Activated gamma-delta T cell treated with anti-CD3 and anti-CD28 coated beads, Interleukin-2, amount 50 U/mL, for 16 hours (primary cell): Measurements from ENCODE around the gene CCL8.

Experiments used
- DNase-seq: peaks from one replicate; pipeline ENCODE4 v3.0.0-alpha.2; 2020; ENCODE audit warnings: low read depth

CCL8 gene

DNA sequence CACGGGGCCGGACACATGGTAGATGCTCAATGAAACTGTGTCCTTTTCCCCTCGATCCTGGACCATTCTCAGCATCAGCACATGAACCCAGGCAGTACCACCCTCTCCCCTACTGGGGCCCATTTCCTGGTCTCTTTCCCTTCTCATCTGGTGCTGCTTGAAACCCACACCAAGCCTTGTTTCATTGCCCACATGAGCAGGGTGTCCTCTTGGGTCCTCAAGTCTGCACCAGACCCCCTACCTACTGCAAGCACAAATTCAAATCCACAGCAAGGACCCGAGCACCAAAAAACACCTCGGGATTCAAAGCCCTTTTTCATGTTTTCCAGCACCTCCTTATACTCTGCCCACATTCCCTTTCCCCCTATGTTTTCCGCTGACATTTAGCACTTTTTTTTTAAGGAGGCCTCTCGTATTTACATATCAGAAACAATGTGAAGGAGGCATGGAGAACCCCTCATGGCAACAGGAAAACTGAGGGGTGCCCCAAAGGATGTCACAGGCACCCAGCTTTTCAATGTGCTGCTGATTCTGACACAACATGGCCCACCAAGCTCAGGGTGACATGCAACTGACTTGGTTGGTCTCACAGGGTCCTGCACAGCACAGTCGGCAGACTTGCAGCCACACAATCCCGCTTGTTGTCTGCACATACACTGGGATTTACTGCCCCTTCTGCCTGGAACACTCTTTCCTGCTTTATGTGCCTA is 48.4 kb downstream of the CCL8 start:
- no peak for DNase-seq

DNA sequence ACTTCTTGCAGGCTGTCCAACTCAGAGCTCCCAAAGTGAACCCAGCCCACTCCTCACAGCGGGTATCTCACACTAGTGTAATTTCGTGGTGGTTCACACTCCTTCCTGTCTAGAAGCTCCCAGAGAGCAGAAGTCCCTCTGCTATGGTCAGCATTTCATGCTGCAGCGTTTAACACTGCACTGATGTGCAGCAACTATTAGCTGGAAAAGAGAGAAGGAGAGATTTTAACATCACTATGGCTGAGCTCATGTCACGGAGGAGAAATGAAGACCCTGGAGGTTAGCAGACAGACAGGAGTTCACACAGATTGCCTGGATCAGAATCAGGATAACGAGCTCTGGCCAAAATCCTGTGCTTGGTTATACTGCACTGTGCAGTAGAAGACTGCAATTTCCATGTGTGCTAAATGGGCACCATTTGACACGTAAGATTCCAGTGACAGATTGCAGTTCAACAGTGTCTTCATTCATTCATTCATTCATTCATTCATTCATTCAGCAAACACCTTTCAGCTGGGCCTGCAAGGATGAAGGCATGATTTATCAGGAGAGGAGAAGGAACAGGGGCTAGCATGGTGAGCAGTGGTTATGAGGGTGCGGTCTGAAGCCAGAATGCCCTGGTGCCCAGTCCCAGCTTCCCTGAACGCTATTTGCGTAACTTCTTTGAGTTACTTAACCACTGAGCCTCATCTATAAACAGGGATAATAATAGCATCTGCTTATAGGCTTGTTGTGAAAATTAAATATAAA is 49.1 kb downstream of the CCL8 start:
- DNase-seq: no peak

DNA sequence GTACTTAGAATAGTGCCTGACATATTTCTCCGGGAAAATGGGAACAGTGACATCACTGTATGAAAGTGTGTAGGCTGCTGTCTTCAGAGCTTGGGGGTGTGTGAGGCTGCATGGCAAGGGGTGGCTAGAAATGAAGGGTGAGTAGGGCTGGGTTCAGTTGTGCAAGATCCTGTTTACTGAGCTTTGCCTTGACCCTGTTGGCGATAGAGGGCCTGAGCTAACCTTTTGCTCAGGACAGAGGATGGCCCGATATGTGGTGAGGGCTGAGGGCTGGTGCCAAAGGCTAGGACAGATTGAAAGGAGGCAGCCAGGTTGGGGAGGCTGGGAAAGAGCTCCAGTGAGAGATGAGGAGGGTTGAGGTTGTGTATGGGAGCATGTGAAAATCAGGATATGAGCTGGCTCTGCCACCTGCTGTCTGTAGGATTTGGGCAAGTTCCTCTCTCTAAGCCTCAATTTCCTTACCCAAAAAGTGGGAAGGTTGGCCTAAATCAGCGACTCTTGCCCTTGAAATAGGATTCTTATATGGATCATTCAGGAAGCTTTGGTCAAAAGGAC is 49.8 kb downstream of the CCL8 start:
- no peak for DNase-seq

DNA sequence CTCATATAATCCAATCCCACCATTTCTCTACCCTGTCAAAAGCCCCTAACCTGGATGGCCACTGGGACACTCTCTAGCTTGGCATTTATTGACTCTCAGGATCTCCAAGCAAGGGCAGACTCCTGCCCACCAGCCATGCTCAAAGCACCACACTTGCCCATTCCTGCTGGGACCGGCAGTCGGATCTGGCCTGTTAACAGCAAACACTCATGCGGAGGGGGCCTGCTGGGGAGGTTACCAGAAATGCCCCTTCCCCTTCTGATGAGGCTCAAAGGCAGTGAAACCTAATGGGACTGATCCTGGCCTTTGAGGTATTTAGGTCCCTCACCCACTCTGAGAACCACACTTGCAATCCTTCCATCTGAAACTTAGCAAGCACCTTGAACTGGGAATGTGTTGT is 50.3 kb downstream of the CCL8 start:
- DNase-seq: no peak

DNA sequence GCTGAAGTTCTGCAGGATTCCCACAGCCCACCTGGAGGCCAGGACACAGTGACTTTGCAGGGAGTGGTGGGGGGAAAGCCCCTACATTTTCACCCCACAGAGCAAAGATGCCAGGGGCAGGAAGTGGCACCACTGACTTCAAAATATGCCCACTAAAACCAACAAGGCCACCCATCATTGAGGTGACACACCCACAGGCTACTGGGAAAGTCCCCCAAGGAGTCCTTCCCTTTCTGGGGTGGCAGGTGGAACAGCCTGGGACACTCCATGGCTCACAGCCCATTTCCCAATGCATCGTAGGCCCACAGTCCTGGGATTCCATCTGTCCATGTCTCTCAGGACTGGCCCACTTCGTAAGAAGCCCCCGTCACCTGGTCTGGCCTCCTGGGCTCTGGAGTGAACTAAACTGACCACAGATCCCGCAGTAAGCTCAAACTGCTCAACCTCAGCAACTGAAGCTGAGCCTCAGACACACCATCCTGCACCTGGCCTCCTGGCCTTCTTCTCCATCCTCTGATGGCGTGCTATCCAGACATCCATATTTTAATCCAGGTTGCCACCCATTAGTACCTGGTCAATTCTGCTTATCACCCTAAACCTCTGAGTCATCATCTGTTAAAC is 51.3 kb downstream of the CCL8 start:
- DNase-seq: no peak

DNA sequence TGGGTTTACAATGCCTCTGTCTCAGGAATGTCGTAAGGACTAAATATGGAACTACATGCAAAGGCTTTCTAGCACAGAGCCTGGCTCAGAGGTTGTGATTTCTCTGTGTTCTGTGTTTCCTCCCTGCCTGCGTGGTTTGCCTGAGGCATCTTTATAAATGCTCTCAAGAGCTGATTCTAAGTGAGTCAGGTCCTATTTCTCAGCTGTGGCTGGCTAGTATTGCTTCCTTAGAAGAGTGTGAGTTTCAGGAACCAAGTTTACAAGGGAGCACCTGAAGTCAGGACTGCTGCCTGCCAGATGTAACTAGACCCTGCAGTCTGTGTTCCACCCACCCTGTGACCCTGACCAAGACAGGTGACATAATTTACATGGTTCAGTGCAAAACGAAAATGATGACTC is 51.8 kb downstream of the CCL8 start:
- no peak for DNase-seq
